Measurements from ENCODE around the gene NOB1. TPM values are rescaled to one million over a fixed set of nuclear protein-coding genes. Genes with fewer than 3 reads are reported as not detected.

NOB1 gene
- total RNA-seq, 4 donors from 2014 or later: 15.9 to 50.5 (median 21.0) TPM

DNA sequence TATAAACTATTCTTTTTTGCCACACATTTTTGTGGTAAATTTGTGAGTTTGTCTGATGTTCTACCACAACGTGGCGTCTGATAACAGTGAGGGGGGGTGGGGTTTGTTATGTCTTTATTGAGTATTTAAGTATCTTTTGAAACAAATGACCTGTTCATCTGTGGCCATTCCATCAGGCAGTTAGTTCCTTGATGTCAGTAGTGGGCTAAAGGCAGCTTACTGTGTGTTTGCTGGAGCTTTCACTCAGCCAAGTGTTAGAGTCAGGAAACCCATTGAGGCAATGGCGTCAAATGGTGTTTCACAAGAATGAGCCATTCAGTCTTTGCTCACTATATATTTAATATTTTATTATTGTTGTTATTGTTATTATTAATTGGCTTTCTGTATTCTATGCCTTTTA lies 56.3 kb downstream of the NOB1 start:
- no peak for DNase-seq
- Histone ChIP-seq H3K4me1 (peaks cover 0 to 1% of the 10 kb centered on the region in 2 donors), H3K9me3 (no peaks in the 10 kb centered on the region), H3K4me3 (no peak overlapping the region), H3K27me3 (no peaks in the 10 kb centered on the region), H3K36me3 (no peaks in the 10 kb centered on the region), H3K27ac (no peak overlapping the region)
- TF ChIP-seq CTCF (IDR thresholded peaks at IDR 0.05) (no peak), POLR2A (IDR thresholded peaks at IDR 0.05) (no peak)
- intact Hi-C loops (cut with DNase I; ENCODE audit: low total_unique reads): no loop called here

- TF ChIP-seq CTCF (IDR thresholded peaks at IDR 0.05) (no peak), POLR2A (IDR thresholded peaks at IDR 0.05) (no peak)
Observed at GRCh38 chr16:69693916-69694315, 60.8 kb downstream of the NOB1 start.

GRCh38 chr16:69691980-69692911 lies 62.5 kb downstream of the NOB1 start:
- H3K36me3 ChIP-seq: no peaks in the 10 kb centered on the region
- peaks cover 0 to 6% of the 10 kb centered on the region in 2 donors for H3K4me1 ChIP-seq
- DNase-seq: no peak
- TF ChIP-seq CTCF (IDR thresholded peaks at IDR 0.05) (no peak), POLR2A (IDR thresholded peaks at IDR 0.05) (no peak)
- no peaks in the 10 kb centered on the region for H3K27me3 ChIP-seq
- no peak overlapping the region for H3K4me3 ChIP-seq
- intact Hi-C loops (cut with DNase I; ENCODE audit: low total_unique reads): no loop called here
- H3K9me3 ChIP-seq: no peaks in the 10 kb centered on the region
- peak overlapping the region; percentile 63 to 79 for H3K27ac ChIP-seq

More at GRCh38 chr16:69693916-69694315, 60.8 kb downstream of the NOB1 start:
- H3K9me3 ChIP-seq: no peaks in the 10 kb centered on the region
- no peaks in the 10 kb centered on the region for H3K27me3 ChIP-seq
- DNase-seq: no peak
- H3K4me3 ChIP-seq: no peak overlapping the region
- peaks cover 0 to 6% of the 10 kb centered on the region in 2 donors for H3K4me1 ChIP-seq
- no peaks in the 10 kb centered on the region for H3K36me3 ChIP-seq
- intact Hi-C loops (cut with DNase I; ENCODE audit: low total_unique reads): no loop called here
- H3K27ac ChIP-seq: peak overlapping the region in 1 of 2 donors; percentile 36

Small RNAs within 50 kb of the gene (small RNA-seq; reads per million reads assigned to genes)
- gene RF00091: not detected

Other genes starting within 250 kb of the NOB1 start
- 100 to 1,000 TPM in 1 of 4 donors, 10 to 100 TPM in 3; 37.4 to 109 (median 61.7) TPM for gene NFAT5, start 189.0 kb downstream of the NOB1 start, total RNA-seq
- 10 to 100 TPM; 14.7 to 23.8 (median 19.6) TPM for gene NQO1, start 28.4 kb downstream of the NOB1 start, total RNA-seq
- 10 to 100 TPM; 12.8 to 57.9 (median 32.4) TPM for gene WWP2, start 7.4 kb upstream of the NOB1 start, total RNA-seq
- 1 to 10 TPM in 1 of 4 donors, under 1 TPM in 1, not detected in 2; 0.67 to 1.1 TPM for gene CLEC18A, start 196.4 kb upstream of the NOB1 start, total RNA-seq